NCI-H446 (cell line): Measurements from ENCODE around the gene MIDN.

Experiments
- DNase-seq, 2 experiments: peaks; one replicate each; lab custom pipeline; 2025; lab: John Stamatoyannopoulos, UW

The MIDN gene

GRCh38 chr19:1283207-1283916, 35.0 kb downstream of the MIDN start:
- no peak for DNase-seq

DNA sequence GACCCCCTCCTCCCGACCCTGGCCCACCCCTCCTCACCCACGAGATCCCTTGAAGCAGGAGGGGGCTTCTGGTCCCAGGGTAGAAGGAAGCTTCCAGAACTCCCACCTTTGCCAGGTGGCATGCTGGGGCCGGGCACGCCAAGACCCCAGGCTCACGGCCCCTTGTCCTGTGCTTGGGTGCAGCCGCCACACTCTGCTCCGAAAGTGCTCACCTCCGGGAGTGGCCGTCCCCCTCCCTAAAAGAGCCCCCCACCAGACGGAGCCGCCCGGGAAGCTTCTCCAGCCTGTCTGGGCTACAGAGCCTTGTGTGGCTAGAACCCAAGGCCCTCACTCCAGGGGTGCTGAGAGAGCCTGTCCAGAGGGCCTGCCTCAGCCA, 35.5 kb downstream of the MIDN start:
- DNase-seq = no peak

GRCh38 chr19:1284293-1284978, 36.1 kb downstream of the MIDN start:
- no peak for DNase-seq

- DNase-seq = no peak
Measured at GRCh38 chr19:1284979-1285736, 36.8 kb downstream of the MIDN start.

DNA sequence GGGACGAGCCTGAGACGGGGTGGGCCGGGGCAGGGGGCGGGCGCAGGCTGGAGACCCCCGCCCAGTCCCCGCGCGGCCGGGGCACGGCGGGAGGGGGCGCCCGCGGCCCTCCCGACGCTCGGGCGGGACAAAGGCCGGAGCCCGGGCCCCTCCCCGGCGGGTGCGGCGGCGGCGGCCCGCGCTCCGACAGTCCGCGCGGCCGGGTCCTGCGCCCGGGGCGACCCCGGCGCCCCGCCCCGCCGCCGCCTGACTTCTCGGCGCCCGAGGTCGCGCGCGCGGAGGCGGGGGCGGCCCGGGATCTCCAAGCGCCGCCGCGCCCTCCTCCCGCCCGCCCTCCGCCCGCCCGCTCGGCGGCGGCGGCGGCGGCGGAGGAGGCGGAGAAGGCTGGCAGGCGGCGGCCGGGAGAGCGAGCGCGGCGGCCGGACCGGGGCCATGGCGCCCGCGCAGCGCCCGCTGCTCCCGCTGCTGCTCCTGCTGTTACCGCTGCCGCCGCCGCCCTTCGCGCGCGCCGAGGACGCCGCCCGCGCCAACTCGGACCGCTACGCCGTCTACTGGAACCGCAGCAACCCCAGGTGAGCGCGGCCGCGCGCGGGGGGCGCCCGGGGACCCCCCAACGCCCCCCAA, 37.5 kb downstream of the MIDN start, which contains the start of gene EFNA2:
EFNA2 (plus strand) TSS at position 137 of the 624 bp plus-strand sequence; CDS start at position 433, 296 bp downstream.
- DNase-seq = no peak

GRCh38 chr19:1286487-1287353, 38.3 kb downstream of the MIDN start:
- no peak for DNase-seq

DNA sequence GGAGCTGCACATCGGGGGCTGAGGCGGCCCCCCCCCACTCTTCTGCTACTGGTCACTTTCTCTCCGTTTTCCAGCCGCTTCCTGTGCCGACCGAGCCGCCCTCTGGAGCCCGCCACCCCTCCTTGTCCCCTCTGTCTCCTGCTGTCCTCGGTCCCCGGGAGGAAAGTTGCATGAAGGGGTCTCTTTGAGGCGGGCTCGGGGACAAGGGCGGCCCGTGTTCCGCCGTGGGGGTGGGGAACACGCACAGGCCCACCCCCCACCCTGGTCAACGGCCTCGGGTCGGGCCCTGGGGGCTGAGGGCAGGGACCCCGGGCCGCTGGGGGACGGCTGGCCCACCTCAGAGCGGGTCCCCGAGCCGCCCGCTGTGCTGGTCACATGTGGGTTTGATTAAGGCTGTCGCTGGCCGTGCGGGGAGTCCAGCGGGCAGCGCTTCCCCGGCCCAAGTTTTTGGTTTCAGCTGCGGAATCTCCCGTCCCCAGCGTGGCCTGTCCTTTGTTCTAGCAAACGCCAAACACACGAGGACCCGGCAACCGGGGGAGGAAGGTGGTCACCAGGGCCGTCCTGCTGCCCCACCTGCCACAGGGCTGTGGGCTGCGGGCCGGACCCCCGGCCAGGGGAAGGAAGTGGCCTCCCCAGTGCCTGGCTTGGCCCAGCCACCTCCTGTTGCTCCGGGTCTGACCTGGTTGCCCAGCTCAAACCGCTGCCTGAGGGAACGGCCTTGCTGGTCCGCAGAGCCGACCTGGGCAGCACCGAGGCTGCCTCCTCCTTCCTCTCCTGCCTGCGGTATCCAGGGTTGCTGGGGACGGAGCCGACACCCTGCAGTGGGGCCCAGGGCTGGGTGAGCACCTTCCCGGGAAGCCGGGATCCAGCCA, 39.2 kb downstream of the MIDN start:
- no peak for DNase-seq

DNA sequence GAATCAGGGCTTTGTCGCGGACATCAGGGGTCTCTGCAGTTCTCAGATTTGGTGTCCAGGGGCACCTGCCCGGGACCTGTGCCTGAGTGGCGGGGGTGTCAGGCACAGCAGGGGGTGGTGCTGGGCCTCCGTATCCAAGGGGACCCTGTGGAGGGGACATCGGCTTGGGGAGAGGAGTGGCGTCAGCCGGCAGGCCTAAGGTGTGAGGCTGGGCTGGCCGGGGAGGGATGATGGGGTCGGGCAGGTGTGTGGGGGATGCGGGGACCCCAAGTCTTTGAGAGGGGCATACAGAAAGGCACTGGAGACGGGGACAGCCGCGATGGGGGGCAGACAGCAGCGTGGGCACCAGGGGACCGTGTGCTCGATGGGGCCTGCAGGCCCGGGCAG, 39.8 kb downstream of the MIDN start:
- no peak for DNase-seq

DNA sequence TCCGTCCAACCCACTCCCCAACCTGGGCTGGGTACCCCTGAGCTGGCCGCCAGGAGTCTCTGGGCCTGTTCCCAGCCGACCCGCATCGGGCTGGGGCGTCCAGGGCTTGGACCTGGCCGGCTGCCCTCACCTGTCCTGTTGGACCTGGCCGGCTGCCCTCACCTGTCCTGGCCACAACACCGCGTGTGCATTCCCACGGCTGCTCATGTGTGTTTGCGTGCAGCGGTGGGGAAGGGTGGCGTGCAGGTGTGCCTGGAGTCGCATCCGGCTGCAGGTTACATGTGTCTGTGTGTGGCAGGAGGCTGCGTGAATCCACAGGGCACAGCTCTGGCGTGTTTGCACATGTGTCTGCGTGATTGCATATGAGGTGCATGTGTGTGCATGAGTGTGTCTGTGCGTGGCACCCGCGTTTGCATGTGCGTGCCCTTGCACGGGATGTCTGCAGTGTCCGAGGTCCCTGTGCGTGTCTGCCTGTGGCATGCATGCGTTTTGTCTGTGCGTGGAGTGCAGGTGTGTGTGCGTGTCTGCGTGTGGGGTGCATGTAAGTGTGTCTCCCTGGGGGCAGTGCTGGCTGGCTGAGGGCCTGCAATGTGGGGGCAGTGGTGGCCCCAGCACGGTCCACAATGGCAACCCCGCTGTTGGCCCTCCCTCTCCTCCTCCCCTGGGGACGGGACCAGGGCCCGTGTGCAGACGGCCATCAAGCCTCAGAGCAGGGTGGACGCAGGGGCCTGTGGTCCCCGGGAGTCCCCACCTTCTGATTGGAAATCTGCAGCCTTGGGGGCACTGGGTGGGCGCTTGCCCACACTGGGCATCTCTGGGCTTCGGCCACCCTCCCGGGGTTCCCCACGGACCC, 40.7 kb downstream of the MIDN start:
- no peak for DNase-seq

- DNase-seq = no peak
Measured at GRCh38 chr19:1289686-1290025, 41.3 kb downstream of the MIDN start.

GRCh38 chr19:1290196-1290702, 41.9 kb downstream of the MIDN start:
- no peak for DNase-seq

GRCh38 chr19:1290703-1291651, 42.6 kb downstream of the MIDN start:
- no peak for DNase-seq

GRCh38 chr19:1291761-1292418, 43.5 kb downstream of the MIDN start:
- peak in 1 of 2 experiments; percentile 63 for DNase-seq

DNA sequence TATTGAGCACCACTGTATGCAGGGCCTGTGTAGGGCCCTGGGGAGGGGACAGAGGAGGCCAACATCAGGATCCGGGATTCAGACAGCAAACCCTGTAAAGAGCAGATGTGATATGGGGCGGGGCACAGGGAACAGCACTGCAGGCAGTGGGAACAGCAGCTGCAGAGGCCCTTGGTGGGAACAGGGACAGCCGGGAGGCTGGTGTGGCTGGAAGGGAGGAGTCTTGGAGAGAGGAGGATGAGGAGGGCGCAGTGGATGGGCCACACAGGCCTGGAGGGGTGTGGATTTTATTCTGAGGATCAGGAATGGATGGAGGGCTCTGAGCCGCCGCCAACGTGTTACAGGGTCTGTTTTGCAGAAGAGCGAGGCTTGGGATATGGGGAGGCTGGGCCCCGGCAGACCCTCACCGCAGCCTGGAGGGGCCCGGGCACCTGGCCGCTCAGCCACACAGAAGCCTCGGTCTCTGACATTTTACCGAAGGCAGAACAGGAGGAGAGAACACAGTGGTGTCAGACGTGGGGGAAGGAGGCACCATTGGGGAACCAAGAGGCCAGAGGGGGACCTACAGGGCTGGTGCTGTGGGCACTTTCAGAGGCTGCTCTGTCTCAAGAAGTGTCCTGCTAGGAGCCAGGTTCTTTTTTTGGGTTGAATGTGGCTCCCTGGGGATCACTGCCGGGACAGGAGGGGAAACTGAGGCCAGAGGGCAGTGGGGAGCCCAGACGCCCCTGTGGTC, 44.2 kb downstream of the MIDN start:
- DNase-seq = no peak

GRCh38 chr19:1293782-1294604, 45.6 kb downstream of the MIDN start:
- no peak for DNase-seq

DNA sequence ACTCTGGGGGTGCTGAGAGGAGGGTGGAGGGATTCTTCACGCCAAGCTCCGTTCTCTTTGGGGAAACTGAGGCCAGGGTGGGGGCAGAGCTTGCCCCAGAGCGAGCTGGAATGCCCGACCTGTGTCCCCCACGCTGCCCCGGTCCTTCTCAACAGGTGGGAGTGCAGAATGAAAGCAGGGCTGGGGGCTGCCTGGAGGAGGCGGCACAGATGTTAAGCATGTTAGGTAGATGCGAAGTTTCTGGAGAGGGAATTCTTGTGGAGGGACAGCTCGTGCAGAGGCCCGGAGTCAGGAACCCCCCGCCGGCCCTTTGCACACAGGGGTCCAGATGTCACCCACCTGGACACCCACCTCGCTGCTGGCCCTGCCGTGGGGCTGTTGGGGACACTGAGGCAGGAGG, 46.3 kb downstream of the MIDN start:
- no peak for DNase-seq
